HG03196 (cell line): ENCODE measurements around the gene TBL1X.

ENCODE experiments used
- ATAC-seq: cut with Tn5 transposase; IDR thresholded peaks from one replicate; pipeline ENCODE4 v1.9.1; 2021; ENCODE audit not compliant: unreplicated experiment

TBL1X gene

DNA sequence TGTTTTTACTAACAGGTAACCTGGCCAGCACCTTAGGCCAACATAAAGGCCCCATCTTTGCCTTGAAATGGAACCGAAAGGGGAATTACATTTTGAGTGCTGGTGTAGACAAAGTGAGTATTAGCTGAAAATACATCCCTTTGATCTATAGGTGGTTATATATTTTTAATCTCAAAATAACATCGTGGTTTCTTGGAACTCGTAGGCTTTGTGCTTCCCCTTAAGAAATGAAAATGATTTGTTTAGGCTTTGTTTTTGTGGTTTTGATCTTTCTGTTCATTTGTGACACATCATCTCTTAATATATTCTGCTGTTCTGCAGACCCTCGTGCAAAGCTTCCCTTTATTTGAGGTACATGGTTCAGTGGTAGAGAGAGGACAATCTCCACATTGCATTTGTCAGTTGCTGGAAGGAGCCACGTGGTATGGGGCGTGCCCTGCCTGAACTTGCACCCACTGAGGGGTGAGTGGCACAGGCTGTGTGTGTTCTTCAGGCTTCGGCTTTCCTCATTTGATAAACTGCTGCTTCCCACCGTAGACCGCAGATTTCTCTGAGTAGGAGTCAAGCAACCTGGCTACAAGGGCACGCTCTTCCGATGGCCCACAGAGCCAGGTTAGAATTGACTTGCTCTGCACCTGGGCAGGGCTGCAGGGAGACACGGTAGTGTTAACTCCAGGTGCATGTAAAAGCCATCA lies 228.6 kb downstream of the TBL1X start:
- ATAC-seq: no peak

DNA sequence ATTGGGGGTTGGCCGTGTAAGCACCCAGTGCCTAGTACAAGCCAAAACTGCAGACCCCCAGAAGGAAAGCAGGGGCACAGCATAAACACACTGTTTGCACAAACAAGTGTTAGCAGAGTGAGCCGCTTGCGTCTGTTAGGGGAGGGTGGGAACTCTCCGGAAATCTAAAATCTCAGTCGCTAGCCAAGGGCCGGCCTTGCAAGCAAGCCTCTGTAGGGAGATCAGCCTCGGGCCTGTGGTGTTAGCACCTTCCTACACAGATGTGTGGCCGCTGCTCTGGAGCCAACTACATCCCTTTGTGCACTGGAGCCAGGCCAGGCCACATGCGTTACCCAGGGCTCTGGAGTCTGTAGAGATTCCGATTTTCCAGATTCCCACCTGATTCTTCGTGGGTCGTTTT lies 233.7 kb downstream of the TBL1X start:
- ATAC-seq: no peak

DNA sequence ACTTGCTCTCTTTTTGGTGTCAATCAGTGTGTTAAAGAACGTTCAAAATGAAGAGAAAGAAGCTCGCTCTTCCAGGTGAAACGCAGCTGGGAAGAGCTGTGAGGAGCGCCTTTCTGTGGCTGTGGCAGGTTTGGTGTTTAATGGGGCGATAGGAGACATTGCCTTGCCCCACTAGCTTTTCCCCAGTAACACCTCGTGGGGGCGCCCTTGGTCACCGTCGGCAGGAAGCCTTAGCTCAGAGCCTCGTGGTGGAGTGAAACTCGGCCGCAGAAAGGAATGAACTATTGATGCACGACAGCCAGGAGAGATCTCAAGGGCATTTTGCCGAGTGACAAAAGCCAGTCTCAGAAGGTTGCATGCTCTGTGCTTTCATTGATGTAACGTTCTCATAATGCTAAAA lies 235.7 kb downstream of the TBL1X start:
- no peak for ATAC-seq

DNA sequence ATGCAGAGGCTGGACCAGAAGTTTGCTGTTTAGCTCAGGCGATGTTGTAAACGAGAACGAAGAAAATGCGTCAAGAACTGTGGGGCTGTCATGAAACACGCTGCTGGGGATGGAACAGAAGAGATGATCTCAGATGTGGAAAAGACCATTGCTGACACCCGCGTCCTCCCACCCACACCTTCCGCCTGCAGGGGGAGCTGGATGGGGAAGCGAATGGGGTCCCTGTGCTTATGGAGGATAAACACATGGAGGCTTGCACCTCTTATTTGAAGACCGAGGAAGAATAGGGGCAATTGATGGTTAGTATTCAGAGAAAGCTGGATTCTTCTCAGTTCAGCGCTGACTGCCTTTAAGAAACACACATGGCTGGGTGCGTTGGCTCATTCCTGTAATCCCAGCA lies 236.9 kb downstream of the TBL1X start:
- ATAC-seq: no peak

DNA sequence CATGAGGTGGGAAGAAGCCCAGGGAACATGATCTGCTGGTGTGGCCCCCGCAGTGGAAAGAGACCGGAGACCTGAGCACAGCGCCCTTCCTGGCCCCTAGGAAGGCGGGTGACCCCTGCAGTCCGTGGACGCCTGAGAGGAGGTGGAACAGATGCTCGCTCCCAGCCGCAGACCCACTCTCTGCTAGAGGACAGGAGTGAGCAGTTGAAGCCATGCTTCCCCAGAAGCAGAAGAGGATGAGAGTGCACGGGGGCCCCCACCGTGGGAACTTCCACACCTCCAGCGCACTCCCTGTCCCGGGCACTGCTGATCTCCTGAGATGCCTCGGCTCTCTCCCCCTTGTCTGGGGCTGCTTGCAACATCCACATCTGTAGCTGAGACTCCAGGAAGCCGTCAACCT lies 238.5 kb downstream of the TBL1X start:
- ATAC-seq: no peak

DNA sequence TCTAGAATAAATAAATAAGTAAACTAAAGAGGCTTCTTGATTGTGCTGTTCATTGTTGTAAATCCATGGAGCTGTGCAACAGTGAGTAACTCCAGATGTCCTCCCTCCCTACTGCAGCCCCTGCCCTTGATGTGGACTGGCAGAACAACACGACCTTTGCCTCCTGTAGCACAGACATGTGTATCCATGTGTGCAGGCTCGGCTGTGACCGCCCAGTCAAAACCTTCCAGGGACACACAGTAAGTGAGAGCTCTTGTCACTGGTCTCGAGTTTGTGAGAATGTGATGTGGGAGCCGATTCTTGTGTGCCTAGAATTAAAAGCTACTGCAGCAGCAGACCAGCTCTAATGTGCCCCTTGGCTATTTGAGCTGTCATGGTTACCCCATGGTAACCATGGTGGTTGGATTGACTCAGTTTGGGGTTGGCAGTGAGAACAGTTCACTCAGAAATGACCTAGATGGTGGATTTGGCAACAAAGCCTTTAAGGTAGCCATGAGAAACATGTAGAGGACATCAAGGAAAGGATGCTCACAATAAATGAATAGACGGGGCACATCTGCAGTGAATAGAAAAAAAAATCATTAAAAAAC lies 240.1 kb downstream of the TBL1X start:
- ATAC-seq: no peak

DNA sequence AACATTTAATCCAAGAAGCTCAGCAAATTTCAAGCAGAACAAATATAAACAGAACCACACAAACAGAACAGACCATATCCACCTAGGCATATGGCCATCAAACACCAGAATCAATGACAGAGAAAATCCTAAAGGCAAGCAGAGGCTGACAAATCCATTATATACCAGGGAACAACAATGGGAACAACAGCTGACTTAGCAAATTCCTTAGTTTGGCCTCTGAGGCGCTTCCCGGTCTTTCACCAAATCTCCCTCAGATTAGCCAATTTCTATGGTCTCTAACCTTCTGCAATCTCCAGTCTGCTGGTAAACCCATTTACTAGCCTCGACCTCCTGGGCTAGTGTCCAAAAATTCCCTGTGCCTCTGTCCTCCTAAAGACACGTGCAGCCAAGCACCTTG lies 241.6 kb downstream of the TBL1X start:
- ATAC-seq: no peak

DNA sequence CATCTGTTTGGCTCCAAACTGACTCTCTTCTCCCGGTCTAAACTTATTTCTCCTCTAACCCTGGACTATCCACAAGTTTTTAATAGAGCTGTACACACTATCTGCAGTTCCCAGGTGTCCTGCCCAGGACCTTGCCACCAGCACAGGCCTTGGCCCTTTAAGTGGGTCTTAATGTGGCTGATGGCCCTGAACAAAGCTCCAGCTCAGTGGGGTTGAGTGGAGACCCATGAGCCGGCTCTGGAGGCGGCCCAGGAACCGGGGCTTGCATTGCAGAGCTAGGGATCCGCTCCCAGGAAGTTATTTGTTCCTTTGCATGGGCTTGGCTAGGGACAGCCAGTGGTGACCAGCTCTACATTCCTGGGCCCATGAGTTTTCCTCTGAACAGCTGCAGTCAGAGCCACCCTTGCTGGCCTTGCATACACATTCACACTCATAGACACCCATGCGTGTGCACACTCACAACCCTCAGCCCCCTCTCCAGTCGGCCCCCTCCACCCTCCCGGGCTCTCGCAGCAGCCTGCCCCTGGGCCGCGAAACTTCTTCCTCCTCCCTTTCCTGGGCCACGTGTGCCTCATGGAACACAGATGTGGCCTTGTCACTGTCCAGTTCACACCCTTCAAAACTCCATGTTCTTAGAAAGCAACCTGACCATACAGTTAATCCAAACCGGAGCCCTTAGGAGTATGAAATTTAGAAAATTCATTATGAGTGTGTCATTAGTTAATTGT lies 242.6 kb downstream of the TBL1X start:
- no peak for ATAC-seq

DNA sequence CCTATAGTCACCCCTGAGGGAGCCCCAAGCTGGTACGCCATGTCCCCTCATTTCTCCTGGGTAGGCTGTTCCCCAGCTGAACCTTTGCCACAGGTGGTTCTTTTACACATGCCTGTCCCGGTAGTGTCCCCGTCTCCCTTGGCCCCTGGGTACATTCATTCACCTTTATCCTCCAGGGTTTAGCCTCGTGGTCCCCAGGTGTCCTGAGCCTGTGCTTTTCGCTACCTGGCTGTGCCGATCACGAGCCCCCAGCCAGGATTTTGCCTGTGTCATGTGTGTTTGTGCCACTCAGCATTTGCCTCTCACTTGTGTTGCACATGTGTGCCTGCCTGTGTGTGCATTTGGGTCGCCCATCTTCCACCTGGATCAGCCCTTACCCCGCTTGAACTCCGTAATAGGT lies 243.2 kb downstream of the TBL1X start:
- no peak for ATAC-seq

DNA sequence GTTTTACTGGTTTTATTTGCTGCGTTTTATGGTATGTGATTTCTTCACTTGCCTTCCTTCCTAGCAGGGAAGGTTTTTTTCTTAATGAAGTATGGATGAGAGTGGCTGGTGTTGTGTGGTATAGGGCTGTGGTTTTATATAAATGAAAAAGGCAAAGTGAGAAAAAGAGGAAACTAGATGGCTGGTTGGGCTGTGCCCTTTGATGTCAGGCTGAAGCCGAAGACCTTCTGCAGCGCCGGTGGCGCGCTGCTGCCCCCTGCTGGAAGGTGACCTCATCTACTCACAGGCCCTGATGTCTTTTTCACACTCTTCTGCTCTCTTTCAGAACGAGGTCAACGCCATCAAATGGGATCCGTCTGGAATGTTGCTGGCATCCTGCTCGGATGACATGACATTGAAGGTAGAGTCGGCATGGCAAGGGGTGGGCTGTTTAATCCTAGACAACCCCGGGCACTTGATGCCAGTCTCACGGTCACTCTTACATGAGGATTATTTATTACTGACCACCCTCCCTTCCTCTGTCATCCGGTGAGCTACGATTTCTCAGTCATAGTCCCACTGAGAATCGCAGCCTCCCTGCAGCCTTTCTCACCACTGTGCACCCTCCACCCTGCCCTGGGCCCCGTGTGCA lies 244.2 kb downstream of the TBL1X start:
- no peak for ATAC-seq

DNA sequence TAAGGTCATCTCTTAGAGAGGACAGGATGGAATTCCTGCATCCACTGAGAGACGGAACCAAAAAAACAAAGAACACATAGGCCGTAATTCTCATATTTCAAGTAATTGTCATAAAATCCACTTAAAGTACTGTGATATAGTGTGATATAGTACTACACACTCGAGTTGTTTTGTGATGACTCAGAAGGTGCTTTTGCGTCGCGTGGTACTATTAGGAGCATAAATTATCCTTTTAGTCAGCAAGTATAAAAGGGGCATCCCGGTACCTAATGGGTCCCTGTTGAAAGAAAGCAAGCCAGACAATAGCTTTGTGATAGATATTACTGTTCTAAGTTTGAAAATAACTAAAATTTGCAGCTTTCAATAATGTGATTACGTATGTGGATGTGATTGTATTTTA lies 245.5 kb downstream of the TBL1X start:
- ATAC-seq: no peak

DNA sequence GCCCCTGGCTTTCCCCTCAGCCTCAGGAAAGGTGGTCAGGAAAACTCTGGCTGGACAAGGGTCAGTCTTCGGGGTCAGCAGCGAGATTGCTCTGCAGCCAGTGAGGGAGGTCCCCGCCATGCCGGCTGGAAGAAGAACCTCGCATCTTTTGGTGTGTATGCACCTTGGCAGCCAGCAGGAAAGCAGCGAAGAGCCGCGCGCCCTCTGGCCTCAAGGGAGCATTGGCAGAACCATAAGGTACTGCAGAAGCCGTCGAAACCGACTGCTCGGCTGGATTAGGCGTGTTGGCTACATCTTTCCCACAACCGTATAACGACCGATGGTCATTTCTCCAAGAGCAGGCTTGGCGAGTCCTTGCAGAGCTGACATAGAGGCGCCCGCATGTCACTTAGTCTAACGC lies 252.5 kb downstream of the TBL1X start:
- ATAC-seq: no peak

DNA sequence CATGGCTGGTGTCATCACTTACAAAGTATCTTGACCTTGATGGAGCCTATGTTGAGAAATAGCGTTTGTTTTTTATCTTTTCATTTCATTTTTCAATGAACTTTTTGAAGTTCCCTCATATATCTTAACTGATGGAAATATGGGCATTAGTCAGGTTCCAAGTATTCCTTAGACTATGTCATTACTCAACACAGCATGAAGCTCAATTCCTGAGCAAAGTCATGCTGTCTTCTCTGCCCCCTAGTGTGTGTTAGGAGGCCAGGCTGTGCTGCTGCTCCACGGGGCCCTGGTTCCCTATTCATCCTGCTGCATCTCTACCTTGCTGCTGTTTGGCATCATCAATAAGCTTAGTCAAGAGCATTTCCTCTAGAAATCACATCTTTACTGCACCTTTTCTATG lies 259.9 kb downstream of the TBL1X start:
- no peak for ATAC-seq

DNA sequence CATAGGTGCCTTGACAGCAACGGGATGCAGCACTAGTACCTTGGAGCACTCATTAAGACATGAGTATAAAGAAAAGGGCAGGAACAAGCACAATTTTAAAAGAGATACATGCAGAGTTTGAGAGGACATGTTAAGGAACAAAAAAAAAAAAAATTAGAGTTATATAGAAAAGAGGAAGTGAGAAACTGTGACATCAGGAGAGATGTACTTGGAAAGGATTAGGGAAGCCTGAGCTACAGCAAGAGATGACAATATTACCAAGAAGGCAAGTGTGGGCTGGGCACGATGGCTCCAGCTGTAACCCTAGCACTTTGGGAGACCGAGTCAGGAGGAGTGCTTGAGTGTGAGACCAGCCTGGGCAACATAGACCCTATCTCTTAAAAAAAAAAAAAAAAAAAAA lies 263.4 kb downstream of the TBL1X start:
- ATAC-seq: no peak

DNA sequence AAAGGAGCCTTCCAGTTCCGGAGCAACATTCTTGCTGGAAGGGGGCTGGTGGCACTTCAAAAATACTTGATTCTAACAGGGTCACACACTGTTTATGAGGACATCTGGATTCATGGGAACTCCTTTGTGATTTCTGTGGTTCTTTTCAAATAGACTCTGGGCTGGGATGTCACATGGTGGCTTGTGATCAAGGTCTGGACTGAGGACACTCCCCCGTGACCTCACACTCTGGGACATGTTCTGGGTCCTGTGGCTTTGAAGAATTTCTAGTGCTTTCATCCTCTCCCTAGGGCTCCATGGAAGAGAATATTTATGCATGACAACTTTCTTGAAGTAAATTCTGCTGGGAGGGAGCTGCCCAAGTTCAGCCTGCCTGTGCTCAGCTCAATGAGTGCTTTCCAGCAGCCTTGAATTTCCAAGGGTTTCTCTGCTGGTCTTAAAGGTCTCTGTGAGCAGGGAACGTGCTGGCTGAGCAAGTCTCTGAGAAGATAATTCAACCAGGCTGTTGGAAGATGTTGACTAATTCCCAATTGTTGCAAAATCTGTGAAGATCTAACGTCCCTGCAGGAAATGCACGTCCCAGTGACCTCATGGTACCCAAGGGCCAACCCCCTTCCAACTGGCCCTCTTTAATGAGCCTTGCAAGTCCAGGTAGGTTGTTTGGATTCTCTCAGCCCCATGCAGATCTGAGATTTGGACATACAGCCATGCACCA lies 264.5 kb downstream of the TBL1X start:
- no peak for ATAC-seq

DNA sequence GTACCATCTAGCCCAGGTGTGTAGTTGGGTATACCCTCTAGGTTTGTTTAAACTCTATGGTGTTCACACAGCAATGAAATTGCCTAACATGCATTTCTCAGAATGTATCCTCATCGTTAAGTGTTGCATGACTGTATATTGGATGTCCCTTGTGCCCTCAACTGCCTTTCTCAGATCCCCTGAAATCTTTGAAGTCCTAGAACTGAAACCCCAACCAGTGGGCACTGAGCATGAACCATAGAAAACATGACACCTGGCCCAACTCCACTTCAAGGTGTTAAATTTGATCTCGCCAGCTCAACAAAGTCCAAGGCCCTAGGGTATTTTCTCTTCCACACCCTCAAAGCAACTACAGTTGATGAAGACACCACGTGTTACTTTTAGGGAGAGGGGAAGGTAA lies 265.2 kb downstream of the TBL1X start:
- no peak for ATAC-seq

DNA sequence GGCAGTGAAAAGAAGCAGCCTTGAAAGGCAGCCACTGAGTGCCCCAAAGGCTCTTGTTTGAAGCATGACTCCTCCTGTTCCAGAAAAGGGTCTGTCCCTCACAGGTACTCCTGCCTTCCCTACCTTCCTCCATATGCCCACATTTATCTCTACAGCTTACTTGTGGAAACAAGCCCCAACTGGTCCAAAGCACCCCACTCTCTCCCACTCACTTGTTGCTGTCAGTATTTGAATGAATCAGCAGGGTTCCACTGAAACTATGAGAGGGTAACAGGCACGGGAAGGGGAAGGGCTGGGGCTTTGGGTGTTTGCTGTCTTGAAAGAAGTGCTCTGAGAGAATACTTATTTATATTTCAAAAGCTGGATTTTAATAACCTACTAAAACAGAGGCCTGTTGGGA lies 265.9 kb downstream of the TBL1X start:
- no peak for ATAC-seq

DNA sequence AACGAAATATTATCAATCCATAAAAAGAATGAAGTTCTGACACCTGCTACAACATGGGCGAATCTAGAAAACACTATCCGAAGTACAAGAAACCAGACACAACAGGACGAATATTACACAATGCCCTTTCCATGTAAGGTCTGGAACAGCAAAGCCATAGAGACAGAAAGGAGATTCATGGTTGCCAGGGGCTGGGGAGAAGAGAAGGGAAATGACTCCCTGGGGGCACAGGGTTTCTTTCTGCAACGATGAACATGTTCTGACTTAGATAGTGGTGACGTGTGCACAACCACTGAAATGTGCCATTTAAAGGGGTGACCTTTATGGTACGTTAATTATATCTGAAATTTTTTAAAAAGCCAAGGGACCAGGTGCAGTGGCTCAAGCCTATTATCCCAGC lies 272.5 kb downstream of the TBL1X start:
- no peak for ATAC-seq

DNA sequence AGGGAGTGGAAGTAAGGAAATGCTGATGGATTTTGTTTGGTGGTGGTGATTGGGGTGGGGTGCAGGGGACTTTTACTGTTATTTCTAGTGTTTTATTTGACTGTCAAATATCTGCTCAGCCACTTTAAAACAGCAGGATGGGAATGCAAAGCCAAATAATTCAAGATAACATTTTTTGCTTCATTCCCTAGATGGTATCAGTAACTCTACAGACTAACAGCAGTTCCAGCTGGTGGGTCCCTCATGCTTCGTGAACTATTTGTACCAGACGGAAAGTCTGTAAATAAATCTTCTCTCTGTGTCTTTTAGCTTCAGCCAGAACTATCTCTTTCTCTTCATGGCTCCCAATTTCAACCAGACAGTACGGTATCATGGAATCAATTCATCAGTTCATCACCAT lies 273.3 kb downstream of the TBL1X start:
- no peak for ATAC-seq

DNA sequence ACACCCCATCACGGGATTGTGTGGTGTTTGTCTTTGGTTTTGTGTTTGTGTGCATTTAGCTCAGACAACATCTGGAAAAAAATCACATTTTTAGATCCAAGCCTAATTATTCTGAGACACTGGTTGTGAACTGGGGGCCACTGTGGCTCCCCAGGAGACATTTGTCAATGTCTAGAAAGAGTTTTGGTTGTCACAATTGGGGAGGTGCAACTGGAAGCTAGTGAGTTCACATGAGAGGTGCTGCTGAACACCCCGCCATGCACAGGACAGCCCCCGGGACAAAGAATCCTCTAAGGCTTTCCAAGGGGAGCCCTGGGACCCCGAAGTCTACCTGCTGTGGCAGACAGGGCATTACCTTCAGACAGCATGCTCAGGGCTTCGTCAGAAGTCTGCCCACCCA lies 274.3 kb downstream of the TBL1X start:
- no peak for ATAC-seq

DNA sequence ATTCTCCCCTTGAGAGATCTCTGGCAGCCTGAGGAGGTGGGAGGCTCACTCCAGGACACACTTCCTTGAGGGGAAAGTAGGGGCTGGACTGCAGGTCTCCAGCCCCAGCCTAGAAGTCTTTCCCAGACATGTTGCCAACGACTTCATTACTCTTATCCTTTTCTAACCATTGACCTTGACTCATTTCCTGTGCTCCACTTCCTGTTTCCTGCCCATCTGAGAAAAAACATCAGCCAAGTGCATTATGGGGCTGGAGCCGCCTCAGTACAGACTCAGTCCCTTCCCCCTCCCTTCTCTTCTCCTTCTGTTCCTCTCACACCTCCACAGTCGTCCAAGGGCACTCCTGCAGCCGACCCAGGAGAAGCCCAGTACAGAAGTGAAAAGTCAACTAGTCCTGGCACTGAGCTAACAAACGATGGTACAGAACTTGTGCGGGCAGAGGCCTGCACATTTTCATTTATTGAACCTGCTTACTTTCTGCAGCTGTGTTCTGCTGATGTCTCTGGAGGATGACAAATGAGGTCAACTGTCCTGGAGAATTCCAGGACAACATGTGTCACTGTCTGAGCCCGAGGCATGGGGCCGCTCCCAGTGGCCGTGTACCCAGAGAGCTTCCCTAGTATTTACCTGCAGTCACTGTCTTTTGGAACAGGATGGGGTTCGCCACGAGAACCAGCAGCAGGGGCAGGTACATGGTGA lies 280.7 kb downstream of the TBL1X start:
- no peak for ATAC-seq
